B cell (primary cell): ENCODE results near the gene SECTM1. TPM values are rescaled to one million over a fixed set of nuclear protein-coding genes. Genes with fewer than 3 reads are reported as not detected.

ENCODE experiments used
- ATAC-seq: fragments of 200-7000 bp; cut with Tn5 transposase; one replicate; pipeline ENCODE4 v1.10.0; 2021; ENCODE audit warnings: low read depth, mild to moderate bottlenecking, moderate number of reproducible peaks, moderate library complexity
- CTCF ChIA-PET: fragments of 350-600 bp; sonication (Branson Sonifier 250); formaldehyde crosslinking; loops from one replicate; lab custom pipeline; 2021; ENCODE audit warnings: antibody characterized with exemption, inconsistent platforms; lab: Charles Lee
- POLR2A ChIA-PET: fragments of 350-600 bp; sonication (Branson Sonifier 250); formaldehyde crosslinking; loops from one replicate; lab custom pipeline; 2021; ENCODE audit warnings: antibody characterized with exemption; lab: Charles Lee
- DNase-seq: peaks from one replicate; pipeline ENCODE4 v3.0.0; 2013
- H2AFZ ChIP-seq: 2 replicates; pipeline ENCODE4 v1.6.1; 2012; ENCODE audit warnings: mild to moderate bottlenecking, low read depth, low read length; ENCODE audit not compliant: insufficient read depth, poor library complexity, severe bottlenecking
- H3K27ac ChIP-seq, 2 donors: 1 replicate in 1 of 2; 2 replicates in 1 of 2; pipeline ENCODE4 v1.5.1; 2012 to 2013; ENCODE audit warnings: low read length in 2 of 2, mild to moderate bottlenecking in 2 of 2, moderate library complexity in 1 of 2
- H3K27me3 ChIP-seq, 4 experiments: fragments of 200-600 bp in 1 of 4; sonication (generic) in 1 of 4; replicated peaks in 1 of 4; 1 replicate in 2 of 4; 2 replicates in 2 of 4; pipeline versions ENCODE4 v1.6.1 to v1.7.0; 2013 to 2016; ENCODE audit warnings: low read length in 3 of 4, mild to moderate bottlenecking in 2 of 4, mixed read lengths in 1 of 4, moderate library complexity in 1 of 4; ENCODE audit not compliant: insufficient read depth in 4 of 4, control insufficient read depth in 3 of 4; ENCODE audit errors: control extremely low read depth in 1 of 4
- H3K36me3 ChIP-seq, 2 experiments: replicated peaks in 1 of 2; 1 replicate in 1 of 2; 2 replicates in 1 of 2; pipeline versions ENCODE4 v1.6.1 to v1.7.1; 2013; ENCODE audit warnings: low read length in 1 of 2; ENCODE audit not compliant: insufficient read depth in 2 of 2, control insufficient read depth in 1 of 2; ENCODE audit errors: control extremely low read depth in 1 of 2, extremely low read depth in 1 of 2
- H3K4me1 ChIP-seq, 2 donors: fragments of 200-600 bp in 1 of 2; sonication (generic) in 1 of 2; 1 replicate in 1 of 2; 2 replicates in 1 of 2; pipeline versions ENCODE4 v1.5.1 to v1.6.1; 2013 to 2017; ENCODE audit warnings: low read length in 2 of 2; ENCODE audit not compliant: control insufficient read depth in 2 of 2, insufficient read depth in 2 of 2
- H3K4me2 ChIP-seq: replicated peaks from 2 replicates; pipeline ENCODE3; 2012; ENCODE audit warnings: mild to moderate bottlenecking, low read depth, low read length; ENCODE audit not compliant: poor library complexity, severe bottlenecking
- H3K4me3 ChIP-seq, 5 experiments: fragments of 200-600 bp in 1 of 5; sonication (generic) in 1 of 5; 1 replicate in 3 of 5; 2 replicates in 2 of 5; pipeline versions ENCODE4 v1.5.1 to v1.7.0; 2011 to 2016; ENCODE audit warnings: low read length in 4 of 5, mild to moderate bottlenecking in 4 of 5, low read depth in 2 of 5, control low read depth in 1 of 5, moderate library complexity in 1 of 5; ENCODE audit not compliant: insufficient read depth in 1 of 5; ENCODE audit errors: control extremely low read depth in 1 of 5, extremely low read depth in 1 of 5
- H3K79me2 ChIP-seq: fragments of 200-600 bp; sonication (generic); one replicate; pipeline ENCODE4 v1.6.0; 2016; ENCODE audit warnings: low read length; ENCODE audit not compliant: control insufficient read depth, insufficient read depth
- H3K9ac ChIP-seq: fragments of 200-600 bp; sonication (generic); 2 replicates; pipeline ENCODE4 v1.6.1; 2017; ENCODE audit warnings: mild to moderate bottlenecking, low read length, moderate library complexity
- H3K9me3 ChIP-seq, 3 donors: one replicate each; pipeline versions ENCODE4 v1.6.1 to v1.7.1; 2013; ENCODE audit warnings: low read length in 2 of 3; ENCODE audit not compliant: control insufficient read depth in 2 of 3, insufficient read depth in 1 of 3; ENCODE audit errors: control extremely low read depth in 1 of 3
- H4K20me1 ChIP-seq: 2 replicates; pipeline ENCODE4 v1.6.0; 2012; ENCODE audit warnings: mild to moderate bottlenecking, low read length; ENCODE audit not compliant: insufficient read depth, control insufficient read depth, poor library complexity, severe bottlenecking
- H3K27ac Mint-ChIP-seq: one replicate; pipeline ENCODE4 v1.8.0; 2021; ENCODE audit warnings: mixed read lengths
- H3K27me3 Mint-ChIP-seq: one replicate; pipeline ENCODE4 v1.8.0; 2021; ENCODE audit warnings: mixed read lengths
- H3K4me1 Mint-ChIP-seq: one replicate; pipeline ENCODE4 v1.8.0; 2021; ENCODE audit warnings: mixed read lengths
- H3K4me3 Mint-ChIP-seq: one replicate; pipeline ENCODE4 v1.8.0; 2021; ENCODE audit warnings: mixed read lengths
- H3K9me3 Mint-ChIP-seq: one replicate; pipeline ENCODE4 v1.8.0; 2022; ENCODE audit warnings: mixed read lengths; ENCODE audit not compliant: insufficient read depth
- EZH2 ChIP-seq: IDR thresholded peaks from 2 replicates; pipeline ENCODE4 v1.6.1; 2012; ENCODE audit warnings: borderline replicate concordance, low read depth, mild to moderate bottlenecking, moderate library complexity, low read length; ENCODE audit not compliant: insufficient read depth, poor library complexity, severe bottlenecking
- WGBS: methylation state at CpG from one replicate; pipeline ENCODE4 v1.1.5; 2013; ENCODE audit warnings: missing lambda C conversion rate; ENCODE audit not compliant: insufficient coverage; 5-methylcytosine and 5-hydroxymethylcytosine counted together
- intact Hi-C: fragments of 100-400 bp; cut with micrococcal nuclease; formaldehyde crosslinking; loops from one replicate; pipeline ENCODE4 v1.10.0; 2022
- polyA plus RNA-seq: library from polyadenylated mRNA; depleted of rRNA; stranded (reverse); fragments of >200 nt; gene quantifications from 2 replicates; pipeline ENCODE4 v1.2.3, GENCODE V29; 2012
- total RNA-seq, 2 donors: library from RNA; stranded (reverse); fragments of 120-200 nt in 1 of 2; gene quantifications; 1 replicate in 1 of 2; 2 replicates in 1 of 2; pipeline versions ENCODE4 v1.2.3 to v1.2.4, GENCODE V29; 2013 to 2022
- TF ChIP-seq, protein P1 (sequence below): fragments of 200-600 bp; IDR thresholded peaks from one replicate; pipeline ENCODE4 v1.8.0; 2022; ENCODE audit warnings: antibody characterized with exemption, mild to moderate bottlenecking

Gene SECTM1
- total and polyA plus RNA-seq, 2 donors (not counting 1 experiment from before 2014, with no cell fraction given): 0.17 to 1.2 TPM

DNA sequence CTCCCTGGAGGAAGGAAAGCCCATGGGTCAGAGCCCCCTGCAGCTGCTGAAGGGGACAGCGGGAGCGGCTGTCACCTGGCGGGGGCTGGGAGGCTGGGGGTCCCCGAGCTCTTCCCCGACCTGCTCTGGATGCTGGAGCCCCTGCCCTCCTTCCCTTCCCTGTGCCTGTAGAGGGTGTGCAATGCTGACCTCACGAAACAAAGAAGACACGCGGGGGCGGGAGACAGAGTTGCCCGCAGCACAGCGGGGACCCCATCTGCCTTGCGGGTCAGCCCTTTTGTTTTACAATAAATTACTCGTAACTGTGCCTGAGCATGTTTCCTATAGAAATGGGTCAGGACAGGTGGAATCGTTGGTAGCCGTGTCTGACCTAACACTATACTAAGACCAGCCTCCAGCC lies 6.3 kb downstream of the SECTM1 start:
- Histone ChIP-seq H3K4me1 (peaks cover 3 to 4% of the 10 kb centered on the region in 2 donors), H3K4me3 (no peak overlapping the region), H3K9ac (no peak overlapping the region), H4K20me1 (no peaks in the 10 kb centered on the region), H3K4me2 (no peak overlapping the region), H3K27ac (no peak overlapping the region), H3K9me3 (peaks cover 0 to 11% (median 0%) of the 10 kb centered on the region in 3 donors), H3K79me2 (no peaks in the 10 kb centered on the region), H3K36me3 (no peaks in the 10 kb centered on the region), H3K27me3 (peaks cover 0 to 55% (median 17%) of the 10 kb centered on the region in 4 experiments), H2AFZ (no peak overlapping the region)
- intact Hi-C loops: no loop called here
- CTCF ChIA-PET: interaction anchor here (1.3 to 6.7 kb wide), 2 partner anchors 90 to 121 kb away, joined by 4 to 53 read pairs; no protein-coding TSS in a partner anchor
- TF ChIP-seq, protein P1, sequence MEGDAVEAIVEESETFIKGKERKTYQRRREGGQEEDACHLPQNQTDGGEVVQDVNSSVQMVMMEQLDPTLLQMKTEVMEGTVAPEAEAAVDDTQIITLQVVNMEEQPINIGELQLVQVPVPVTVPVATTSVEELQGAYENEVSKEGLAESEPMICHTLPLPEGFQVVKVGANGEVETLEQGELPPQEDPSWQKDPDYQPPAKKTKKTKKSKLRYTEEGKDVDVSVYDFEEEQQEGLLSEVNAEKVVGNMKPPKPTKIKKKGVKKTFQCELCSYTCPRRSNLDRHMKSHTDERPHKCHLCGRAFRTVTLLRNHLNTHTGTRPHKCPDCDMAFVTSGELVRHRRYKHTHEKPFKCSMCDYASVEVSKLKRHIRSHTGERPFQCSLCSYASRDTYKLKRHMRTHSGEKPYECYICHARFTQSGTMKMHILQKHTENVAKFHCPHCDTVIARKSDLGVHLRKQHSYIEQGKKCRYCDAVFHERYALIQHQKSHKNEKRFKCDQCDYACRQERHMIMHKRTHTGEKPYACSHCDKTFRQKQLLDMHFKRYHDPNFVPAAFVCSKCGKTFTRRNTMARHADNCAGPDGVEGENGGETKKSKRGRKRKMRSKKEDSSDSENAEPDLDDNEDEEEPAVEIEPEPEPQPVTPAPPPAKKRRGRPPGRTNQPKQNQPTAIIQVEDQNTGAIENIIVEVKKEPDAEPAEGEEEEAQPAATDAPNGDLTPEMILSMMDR: no peak
- no peak for TF ChIP-seq EZH2
- 97% methylated on average over 11 of the region's 15 CpGs for WGBS
- peaks cover 2% of the 10 kb centered on the region for H3K4me1 Mint-ChIP-seq
- H3K27ac Mint-ChIP-seq: no peak overlapping the region
- no peaks in the 10 kb centered on the region for H3K9me3 Mint-ChIP-seq
- peaks cover 6% of the 10 kb centered on the region for H3K27me3 Mint-ChIP-seq
- POLR2A ChIA-PET: no interaction called here
- H3K4me3 Mint-ChIP-seq: no peak overlapping the region
- no peak for ATAC-seq
- DNase-seq: no peak

DNA sequence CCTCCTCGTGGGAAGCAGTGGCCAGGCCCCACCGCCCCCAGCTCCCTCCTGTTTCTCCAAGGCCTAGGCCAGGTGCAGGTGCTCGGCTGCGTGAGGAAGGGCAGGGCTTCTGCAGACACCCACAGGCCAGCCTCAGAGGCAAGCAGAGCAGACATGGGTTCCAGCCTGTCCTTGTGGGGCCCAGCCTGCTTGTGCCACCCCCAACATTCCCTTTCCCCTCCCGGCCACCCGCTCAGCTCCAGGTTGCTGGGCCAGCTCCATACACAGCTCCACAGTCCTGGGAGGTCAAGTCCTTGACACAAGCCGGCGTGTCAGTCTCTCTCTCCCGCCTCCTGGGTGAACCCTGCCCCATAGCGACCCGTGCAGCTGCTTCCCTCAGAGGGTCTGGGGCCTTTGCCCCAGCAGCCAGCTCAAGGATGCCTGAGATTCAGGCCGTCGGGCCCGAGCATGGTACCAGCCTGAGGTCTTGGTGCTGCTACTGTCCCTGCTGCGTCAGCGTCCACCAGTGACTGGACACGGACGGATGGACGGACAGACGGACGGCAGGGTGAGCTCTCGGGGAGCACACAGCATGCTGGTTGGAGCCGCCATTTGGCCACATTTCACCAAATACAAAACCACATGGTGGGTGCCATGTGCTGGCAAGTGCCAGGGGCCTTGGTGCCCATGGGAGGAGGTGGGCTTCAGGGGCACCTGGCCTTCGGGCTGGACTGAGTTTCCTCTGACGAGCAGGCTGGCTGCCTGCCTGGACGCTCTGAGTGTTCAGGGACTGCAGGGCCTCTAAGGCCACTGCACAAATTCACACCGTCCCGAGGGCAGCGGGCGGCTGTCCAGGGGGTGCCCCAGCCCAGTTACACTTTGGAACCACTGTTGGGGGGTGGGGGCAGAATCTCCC lies 8.0 kb downstream of the SECTM1 start:
- CTCF ChIA-PET: interaction anchor here (1.4 to 6.7 kb wide), 2 partner anchors 22 to 89 kb away, joined by 4 to 53 read pairs; no protein-coding TSS in a partner anchor
- ATAC-seq: no peak

More for the DNA sequence above, 8.0 kb downstream of the SECTM1 start:
- Histone ChIP-seq H3K4me1 (peaks cover 8 to 9% of the 10 kb centered on the region in 2 donors), H3K9ac (no peak overlapping the region), H3K27me3 (peaks cover 0 to 47% (median 12%) of the 10 kb centered on the region in 4 experiments), H3K4me2 (no peak overlapping the region), H3K79me2 (no peaks in the 10 kb centered on the region), H3K9me3 (peaks cover 0 to 8% (median 0%) of the 10 kb centered on the region in 3 donors), H3K27ac (no peak overlapping the region), H3K4me3 (no peak overlapping the region), H3K36me3 (no peaks in the 10 kb centered on the region), H4K20me1 (no peaks in the 10 kb centered on the region), H2AFZ (no peak overlapping the region)
- Mint-ChIP-seq H3K4me1 (peaks cover 3% of the 10 kb centered on the region), H3K27ac (no peak overlapping the region), H3K4me3 (no peak overlapping the region), H3K9me3 (no peaks in the 10 kb centered on the region), H3K27me3 (peaks cover 6% of the 10 kb centered on the region)
- POLR2A ChIA-PET: interaction anchor here (0.7 kb wide), 1 partner anchor 20 kb away, joined by 5 read pairs; no protein-coding TSS in a partner anchor
- intact Hi-C loops: no loop called here
- WGBS: 89% methylated on average over 26 of the region's 30 CpGs
- no peak for DNase-seq
- TF ChIP-seq, protein P1: no peak
- no peak for TF ChIP-seq EZH2
